WI38 (cell line): Measurements from ENCODE around the gene PLCL2.

Experiments used
- H3K4me3 ChIP-seq: 2 replicates; pipeline ENCODE4 v1.5.1; 2011; ENCODE audit warnings: low read depth, mild to moderate bottlenecking, control low read depth, low read length
- CTCF ChIP-seq: IDR thresholded peaks from 2 replicates; pipeline ENCODE4 v1.5.1; 2012; ENCODE audit warnings: low read depth, mild to moderate bottlenecking, control low read depth, low read length

Gene PLCL2

GRCh38 chr3:17050506-17050905 is 165.8 kb downstream of the PLCL2 start:
- TF ChIP-seq CTCF = no peak
- H3K4me3 ChIP-seq = no peak overlapping the region

GRCh38 chr3:17052363-17052762 is 167.6 kb downstream of the PLCL2 start:
- no peak overlapping the region for H3K4me3 ChIP-seq
- TF ChIP-seq CTCF = no peak

- no peak overlapping the region for H3K4me3 ChIP-seq
- no peak for TF ChIP-seq CTCF
Observed at GRCh38 chr3:17054301-17054981, 169.7 kb downstream of the PLCL2 start.

- no peak for TF ChIP-seq CTCF
- H3K4me3 ChIP-seq = no peak overlapping the region
Observed at GRCh38 chr3:17054982-17055343, 170.2 kb downstream of the PLCL2 start.

- H3K4me3 ChIP-seq = no peak overlapping the region
- TF ChIP-seq CTCF = no peak
Observed at GRCh38 chr3:17055374-17056276, 170.9 kb downstream of the PLCL2 start.

- no peak overlapping the region for H3K4me3 ChIP-seq
- no peak for TF ChIP-seq CTCF
Observed at GRCh38 chr3:17057321-17057720, 172.6 kb downstream of the PLCL2 start.

- no peak overlapping the region for H3K4me3 ChIP-seq
Observed at GRCh38 chr3:17059989-17060550, 175.3 kb downstream of the PLCL2 start.

More at GRCh38 chr3:17059989-17060550, 175.3 kb downstream of the PLCL2 start:
- TF ChIP-seq CTCF = no peak
